Neuron (in vitro differentiated cells): ENCODE measurements around the gene CFAP46.

Experiments
- H2AFZ ChIP-seq: one replicate; pipeline ENCODE4 v1.6.1; 2013; ENCODE audit warnings: low read depth, mild to moderate bottlenecking, inconsistent platforms, low read length, moderate library complexity
- H3K27me3 ChIP-seq: one replicate; pipeline ENCODE4 v1.6.1; 2013; ENCODE audit warnings: low read length; ENCODE audit not compliant: insufficient read depth
- H3K36me3 ChIP-seq: one replicate; pipeline ENCODE4 v1.6.1; 2013; ENCODE audit warnings: low read length; ENCODE audit not compliant: insufficient read depth
- H3K4me1 ChIP-seq: one replicate; pipeline ENCODE4 v1.6.1; 2013; ENCODE audit warnings: low read length; ENCODE audit not compliant: insufficient read depth
- H3K4me3 ChIP-seq: 2 replicates; pipeline ENCODE4 v1.5.1; 2013; ENCODE audit warnings: mild to moderate bottlenecking, low read length, moderate library complexity
- H3K9me3 ChIP-seq: one replicate; pipeline ENCODE4 v1.6.1; 2013; ENCODE audit warnings: low read length

Gene CFAP46

GRCh38 chr10:132867801-132868644, 74.3 kb downstream of the CFAP46 start:
- H3K4me1 ChIP-seq: peaks cover 4% of the 10 kb centered on the region
- peaks cover 6% of the 10 kb centered on the region for H3K9me3 ChIP-seq
- H3K36me3 ChIP-seq: no peaks in the 10 kb centered on the region
- H2AFZ ChIP-seq: no peak overlapping the region
- H3K4me3 ChIP-seq: no peak overlapping the region
- H3K27me3 ChIP-seq: no peaks in the 10 kb centered on the region

DNA sequence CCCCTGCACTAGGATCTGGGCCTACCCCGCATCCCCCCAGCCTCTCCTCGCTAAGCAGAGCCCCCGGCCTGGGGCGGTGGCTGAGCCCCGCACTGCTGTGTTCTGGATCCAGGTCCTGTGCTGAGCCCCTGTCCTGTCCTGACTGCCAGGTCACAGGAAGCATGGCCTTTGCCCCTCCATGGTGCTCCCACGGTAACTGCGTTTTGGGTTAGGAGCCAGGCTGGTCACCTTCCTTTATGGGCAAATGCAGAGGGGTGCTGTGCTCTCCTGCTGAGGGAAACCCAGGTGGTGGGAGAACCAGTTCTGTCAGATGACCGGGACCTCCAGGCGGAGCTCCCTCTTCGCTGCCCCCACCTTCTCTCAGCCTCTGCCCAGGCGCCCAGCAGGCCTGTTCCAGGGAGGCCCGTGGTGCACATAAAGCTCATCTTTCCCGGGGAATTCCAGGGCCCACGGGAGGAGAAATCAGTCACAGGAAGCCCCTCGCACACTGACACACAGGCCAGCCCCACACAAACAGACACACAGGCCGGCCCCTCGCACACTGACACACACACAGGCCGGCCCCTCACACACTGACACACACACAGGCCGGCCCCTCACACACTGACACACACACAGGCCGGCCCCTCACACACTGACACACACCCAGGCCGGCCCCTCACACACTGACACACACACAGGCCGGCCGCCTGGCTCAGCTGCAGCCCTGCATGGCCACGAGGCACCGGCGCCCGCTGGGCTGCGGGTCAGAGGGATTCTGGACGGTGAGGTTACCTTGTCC, 75.6 kb downstream of the CFAP46 start:
- Histone ChIP-seq H3K9me3 (peaks cover 6% of the 10 kb centered on the region), H3K4me1 (peaks cover 10% of the 10 kb centered on the region), H3K36me3 (no peaks in the 10 kb centered on the region)

DNA sequence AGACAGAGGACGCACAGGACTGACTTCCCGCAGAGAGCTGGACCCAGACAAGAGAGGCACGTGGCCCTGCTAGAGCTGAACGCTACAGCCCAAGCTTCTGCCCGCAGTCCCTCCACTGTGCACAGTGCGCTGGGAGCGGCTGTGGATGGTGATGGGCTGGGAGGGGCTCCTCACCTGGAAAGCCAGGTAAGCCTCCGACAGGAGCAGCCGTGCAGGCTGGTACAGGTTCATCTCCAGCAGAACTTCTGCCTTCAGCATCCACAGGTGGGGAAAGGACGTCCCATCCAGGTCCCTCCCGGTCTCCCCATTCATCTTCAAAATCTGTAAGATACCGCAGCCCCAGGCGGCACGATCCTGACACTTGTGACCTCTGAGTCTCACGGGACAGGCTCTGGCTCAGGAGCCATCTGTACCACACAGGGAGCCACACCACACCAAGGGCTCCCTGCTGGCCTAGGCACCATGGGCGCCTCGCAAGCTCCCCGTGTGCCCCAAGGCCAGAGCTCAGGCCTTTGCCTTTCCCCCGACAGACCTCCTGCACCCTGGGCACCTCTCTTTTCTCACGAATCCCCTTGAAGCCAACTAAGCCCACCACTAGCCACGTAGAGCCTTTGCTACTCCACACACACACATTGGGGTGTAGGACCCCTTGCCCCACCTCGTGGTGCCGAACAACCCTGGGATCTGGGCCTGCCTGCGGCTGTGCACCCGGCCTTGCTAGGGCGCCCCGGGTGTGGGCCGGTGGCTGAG, 76.3 kb downstream of the CFAP46 start:
- Histone ChIP-seq H2AFZ (no peak overlapping the region), H3K27me3 (no peaks in the 10 kb centered on the region), H3K36me3 (no peaks in the 10 kb centered on the region), H3K4me3 (no peak overlapping the region), H3K9me3 (peaks cover 6% of the 10 kb centered on the region), H3K4me1 (peaks cover 10% of the 10 kb centered on the region)

More for the DNA sequence above, 75.6 kb downstream of the CFAP46 start:
- Histone ChIP-seq H3K27me3 (no peaks in the 10 kb centered on the region), H2AFZ (no peak overlapping the region), H3K4me3 (no peak overlapping the region)

- Histone ChIP-seq H3K4me3 (no peak overlapping the region), H2AFZ (no peak overlapping the region), H3K9me3 (peaks cover under 1% of the 10 kb centered on the region), H3K27me3 (peaks cover 7% of the 10 kb centered on the region), H3K4me1 (peaks cover 10% of the 10 kb centered on the region), H3K36me3 (no peaks in the 10 kb centered on the region)
These were observed 77.2 kb downstream of the CFAP46 start for GRCh38 chr10:132865171-132865631.

GRCh38 chr10:132862485-132863420, 79.6 kb downstream of the CFAP46 start:
- Histone ChIP-seq H2AFZ (no peak overlapping the region), H3K36me3 (no peaks in the 10 kb centered on the region), H3K27me3 (peaks cover 8% of the 10 kb centered on the region), H3K9me3 (no peaks in the 10 kb centered on the region), H3K4me1 (peaks cover 10% of the 10 kb centered on the region), H3K4me3 (no peak overlapping the region)

GRCh38 chr10:132861884-132862461, 80.4 kb downstream of the CFAP46 start:
- H3K4me3 ChIP-seq: no peak overlapping the region
- peaks cover 10% of the 10 kb centered on the region for H3K4me1 ChIP-seq
- H3K36me3 ChIP-seq: no peaks in the 10 kb centered on the region
- peaks cover 8% of the 10 kb centered on the region for H3K27me3 ChIP-seq
- H2AFZ ChIP-seq: no peak overlapping the region
- no peaks in the 10 kb centered on the region for H3K9me3 ChIP-seq

GRCh38 chr10:132861116-132861691, 81.2 kb downstream of the CFAP46 start:
- no peaks in the 10 kb centered on the region for H3K36me3 ChIP-seq
- H2AFZ ChIP-seq: no peak overlapping the region
- no peak overlapping the region for H3K4me3 ChIP-seq

GRCh38 chr10:132860532-132860931, 81.8 kb downstream of the CFAP46 start:
- H3K4me3 ChIP-seq: no peak overlapping the region
- H3K4me1 ChIP-seq: peaks cover 10% of the 10 kb centered on the region
- H3K27me3 ChIP-seq: peaks cover 8% of the 10 kb centered on the region
- no peaks in the 10 kb centered on the region for H3K36me3 ChIP-seq
- peaks cover 3% of the 10 kb centered on the region for H3K9me3 ChIP-seq
- no peak overlapping the region for H2AFZ ChIP-seq

More at GRCh38 chr10:132861116-132861691, 81.2 kb downstream of the CFAP46 start:
- Histone ChIP-seq H3K9me3 (no peaks in the 10 kb centered on the region), H3K27me3 (peaks cover 8% of the 10 kb centered on the region), H3K4me1 (peaks cover 10% of the 10 kb centered on the region)

- peaks cover 10% of the 10 kb centered on the region for H3K4me1 ChIP-seq
- peaks cover 3% of the 10 kb centered on the region for H3K9me3 ChIP-seq
- no peaks in the 10 kb centered on the region for H3K36me3 ChIP-seq
- peaks cover 8% of the 10 kb centered on the region for H3K27me3 ChIP-seq
- H3K4me3 ChIP-seq: no peak overlapping the region
- H2AFZ ChIP-seq: no peak overlapping the region
These were observed 83.1 kb downstream of the CFAP46 start for GRCh38 chr10:132859084-132859855.

DNA sequence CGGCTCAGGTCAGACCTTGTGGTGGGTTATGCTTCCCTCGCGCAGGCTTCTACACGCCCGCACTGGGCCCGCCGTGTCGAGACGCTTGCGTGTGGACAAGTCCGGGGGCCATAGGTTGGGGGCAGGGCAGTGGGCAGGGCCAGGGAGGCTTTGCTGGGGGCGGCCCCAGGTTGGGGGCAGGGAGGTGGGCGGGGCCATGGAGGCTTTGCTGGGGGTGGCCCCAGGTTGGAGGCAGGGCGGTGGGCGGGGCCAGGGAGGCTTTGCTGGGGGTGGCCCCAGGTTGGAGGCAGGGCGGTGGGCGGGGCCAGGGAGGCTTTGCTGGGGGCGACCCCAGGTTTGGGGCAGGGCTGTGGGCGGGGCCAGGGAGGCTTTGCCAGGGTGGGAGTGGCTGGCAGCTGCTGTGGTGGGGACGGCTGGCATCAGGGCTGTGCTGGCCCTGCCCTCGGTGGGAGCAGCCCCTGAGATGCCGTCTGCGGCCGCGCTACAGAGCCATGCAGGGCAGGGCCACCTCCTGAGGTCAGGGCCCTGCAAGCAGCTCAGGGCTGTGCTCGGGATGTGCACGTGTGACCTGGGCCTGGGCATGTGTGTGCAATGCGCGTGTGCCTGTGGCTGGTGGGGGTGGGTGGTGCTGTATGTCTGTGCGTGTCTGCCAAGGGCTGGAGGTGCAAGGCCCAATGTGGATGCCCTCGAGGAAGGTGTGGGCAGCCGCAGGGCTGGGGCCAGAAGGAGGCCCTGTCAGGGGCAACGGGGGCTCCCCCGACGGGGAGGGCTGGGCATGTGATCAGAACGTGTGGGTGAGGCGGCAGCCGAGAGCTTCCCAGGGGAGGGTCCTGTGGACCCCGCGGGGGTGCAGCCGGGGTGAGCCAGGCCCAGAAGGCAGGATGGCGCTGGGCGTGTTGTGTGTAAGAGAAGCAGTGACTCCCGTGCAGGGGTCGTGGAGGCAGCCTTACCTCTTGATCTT, 84.0 kb downstream of the CFAP46 start:
- Histone ChIP-seq H3K4me1 (peaks cover 10% of the 10 kb centered on the region), H2AFZ (no peak overlapping the region), H3K27me3 (peaks cover 8% of the 10 kb centered on the region), H3K9me3 (peaks cover 3% of the 10 kb centered on the region), H3K36me3 (no peaks in the 10 kb centered on the region), H3K4me3 (no peak overlapping the region)
